ELF-1 (cell line): ENCODE measurements around the gene SOWAHA.
A peak's percentile ranks its signal among the peaks of the same experiment; 100 is the strongest.
"Not testable (repeated sequence)": the region's sequence is repeated elsewhere in the genome, so short reads cannot be mapped to it uniquely, and the experiment has no call there.

ENCODE experiments used
- DNase-seq: peaks from one replicate; pipeline ENCODE4 v3.0.0-alpha.2; 2016; ENCODE audit warnings: low read depth, low spot score

Gene SOWAHA

GRCh38 chr5:132777209-132778069, 35.7 kb upstream of the SOWAHA start, which contains the start of gene SEPTIN8:
TSS of gene SEPTIN8 (minus strand) at chr5:132777239. CDS start at chr5:132777137, 102 bp downstream.
- DNase-seq, result peak; percentile 42

- DNase-seq, result no peak
Measured at GRCh38 chr5:132778129-132778528, 35.0 kb upstream of the SOWAHA start.

- DNase-seq, result no peak
Measured at GRCh38 chr5:132778856-132779255, 34.2 kb upstream of the SOWAHA start.

GRCh38 chr5:132779961-132780360, 33.1 kb upstream of the SOWAHA start:
- DNase-seq, result no peak

GRCh38 chr5:132780577-132780976, 32.5 kb upstream of the SOWAHA start:
- DNase-seq, result no peak

- no peak for DNase-seq
Measured at GRCh38 chr5:132781029-132781428, 32.1 kb upstream of the SOWAHA start.

GRCh38 chr5:132782101-132782500, 31.0 kb upstream of the SOWAHA start:
- no peak for DNase-seq

- DNase-seq, result no peak
Measured at GRCh38 chr5:132785365-132785764, 27.7 kb upstream of the SOWAHA start.

- DNase-seq, result no peak
Measured at GRCh38 chr5:132785864-132786263, 27.2 kb upstream of the SOWAHA start.

GRCh38 chr5:132787076-132787475, 26.0 kb upstream of the SOWAHA start:
- no peak for DNase-seq

GRCh38 chr5:132788508-132788907, 24.6 kb upstream of the SOWAHA start:
- DNase-seq, result peak; percentile 40

GRCh38 chr5:132788990-132789886, 23.9 kb upstream of the SOWAHA start:
- no peak for DNase-seq

GRCh38 chr5:132790201-132790865, 22.8 kb upstream of the SOWAHA start:
- no peak for DNase-seq

GRCh38 chr5:132791026-132791425, 22.1 kb upstream of the SOWAHA start:
- DNase-seq, result no peak

GRCh38 chr5:132797651-132798050, 15.5 kb upstream of the SOWAHA start:
- DNase-seq, result no peak

- no peak for DNase-seq
Measured at GRCh38 chr5:132799392-132799791, 13.7 kb upstream of the SOWAHA start.

- no peak for DNase-seq
Measured at GRCh38 chr5:132800545-132800944, 12.6 kb upstream of the SOWAHA start.

GRCh38 chr5:132802044-132802684, 10.9 kb upstream of the SOWAHA start:
- no peak for DNase-seq

GRCh38 chr5:132802685-132803066, 10.4 kb upstream of the SOWAHA start:
- DNase-seq, result not testable (repeated sequence)

GRCh38 chr5:132804219-132804618, 8.9 kb upstream of the SOWAHA start:
- DNase-seq, result not testable (repeated sequence)

- DNase-seq, result not testable (repeated sequence)
Measured at GRCh38 chr5:132805872-132806271, 7.2 kb upstream of the SOWAHA start.
